Stomach (tissue), 4 donors: ENCODE measurements around the gene XPOT.

Source experiments
- EP300 ChIP-seq: sonication (generic); formaldehyde crosslinking; IDR thresholded peaks from one replicate; pipeline ENCODE4 v1.6.1; 2017; ENCODE audit warnings: antibody characterized with exemption
- TF ChIP-seq, protein P1 (sequence below), 7 experiments: fragments of 450-650 bp in 4 of 7; fragments of 200-600 bp in 3 of 7; sonication (generic) in 3 of 7; IDR thresholded peaks; one replicate each; pipeline ENCODE4 v1.5.1; 2016 to 2019; ENCODE audit warnings: antibody characterized with exemption in 7 of 7, control low read depth in 2 of 7, mild to moderate bottlenecking in 1 of 7

DNA sequence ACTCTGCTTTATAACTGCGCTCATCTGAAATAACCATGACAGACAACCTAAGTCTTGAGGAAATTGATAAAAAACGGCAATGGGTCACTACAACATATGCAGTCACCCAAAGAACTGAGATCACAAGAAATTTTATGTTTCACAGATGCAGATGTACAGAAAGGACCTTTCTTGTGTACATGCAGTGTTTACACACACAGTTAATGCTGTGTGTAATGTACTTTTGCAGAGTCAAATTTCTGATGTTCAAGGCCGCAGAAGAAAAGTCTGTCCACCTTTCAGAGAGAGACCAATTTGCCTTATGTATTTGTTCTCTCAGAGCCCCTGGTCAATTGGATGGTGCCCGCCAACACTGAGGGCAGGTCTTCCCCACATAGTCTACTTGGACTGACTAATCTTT is 24.8 kb downstream of the XPOT start:
- no peak for TF ChIP-seq EP300
- TF ChIP-seq, protein P1, sequence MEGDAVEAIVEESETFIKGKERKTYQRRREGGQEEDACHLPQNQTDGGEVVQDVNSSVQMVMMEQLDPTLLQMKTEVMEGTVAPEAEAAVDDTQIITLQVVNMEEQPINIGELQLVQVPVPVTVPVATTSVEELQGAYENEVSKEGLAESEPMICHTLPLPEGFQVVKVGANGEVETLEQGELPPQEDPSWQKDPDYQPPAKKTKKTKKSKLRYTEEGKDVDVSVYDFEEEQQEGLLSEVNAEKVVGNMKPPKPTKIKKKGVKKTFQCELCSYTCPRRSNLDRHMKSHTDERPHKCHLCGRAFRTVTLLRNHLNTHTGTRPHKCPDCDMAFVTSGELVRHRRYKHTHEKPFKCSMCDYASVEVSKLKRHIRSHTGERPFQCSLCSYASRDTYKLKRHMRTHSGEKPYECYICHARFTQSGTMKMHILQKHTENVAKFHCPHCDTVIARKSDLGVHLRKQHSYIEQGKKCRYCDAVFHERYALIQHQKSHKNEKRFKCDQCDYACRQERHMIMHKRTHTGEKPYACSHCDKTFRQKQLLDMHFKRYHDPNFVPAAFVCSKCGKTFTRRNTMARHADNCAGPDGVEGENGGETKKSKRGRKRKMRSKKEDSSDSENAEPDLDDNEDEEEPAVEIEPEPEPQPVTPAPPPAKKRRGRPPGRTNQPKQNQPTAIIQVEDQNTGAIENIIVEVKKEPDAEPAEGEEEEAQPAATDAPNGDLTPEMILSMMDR (IDR thresholded peaks at IDR 0.05), result no peak
